Hypothalamus (tissue), 51 donors: ENCODE results near the gene ADCY3.

Experiments used
- DNase-seq, 51 donors: peaks; one replicate each; lab custom pipeline; 2025; lab: John Stamatoyannopoulos, UW

The ADCY3 gene

GRCh38 chr2:24878341-24878740 lies 41.7 kb downstream of the ADCY3 start:
- DNase-seq = no peak

- DNase-seq = no peak
These were observed 42.4 kb downstream of the ADCY3 start for GRCh38 chr2:24877646-24878045.

DNA sequence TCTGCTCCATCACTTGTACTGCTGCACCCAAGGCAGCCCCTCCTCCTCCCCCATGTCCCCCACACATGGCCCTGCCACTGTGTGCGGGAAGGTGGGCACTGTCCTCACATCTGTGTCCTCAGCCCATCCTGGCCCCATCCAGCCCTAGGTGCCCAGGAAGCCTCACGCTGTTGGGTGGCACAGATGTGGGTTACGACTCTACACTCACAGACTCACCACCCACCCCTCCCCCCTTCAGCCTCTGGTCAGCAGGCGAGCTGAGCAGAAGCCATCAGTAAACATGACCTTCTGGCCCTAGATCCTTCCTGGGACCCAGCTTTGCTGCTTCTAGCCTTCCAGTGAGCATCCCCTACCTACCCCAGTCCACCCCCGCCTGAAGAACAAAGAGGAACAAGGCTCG lies 43.0 kb downstream of the ADCY3 start:
- no peak for DNase-seq

- DNase-seq = no peak
These were observed 44.1 kb downstream of the ADCY3 start for GRCh38 chr2:24875901-24876300.

DNA sequence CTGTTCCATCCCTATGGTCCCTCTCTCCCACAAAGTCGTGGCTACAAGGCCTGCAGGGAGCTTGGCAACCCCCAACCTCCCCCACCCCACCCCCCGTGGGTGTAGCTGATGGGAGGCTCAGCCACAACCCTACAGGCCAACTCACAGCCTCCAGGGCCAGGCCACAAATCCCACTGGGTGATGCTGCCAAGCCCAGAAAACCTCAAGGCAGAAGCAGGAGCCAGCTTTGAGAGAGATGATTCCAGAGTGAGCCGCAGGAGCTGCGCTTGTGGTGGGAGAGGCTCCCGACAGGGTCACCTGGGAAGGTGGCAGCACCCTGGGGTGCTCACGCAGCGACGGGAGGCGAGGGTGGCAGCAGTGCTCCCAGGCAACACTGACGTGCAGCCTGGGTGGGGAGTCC lies 44.8 kb downstream of the ADCY3 start:
- DNase-seq = no peak

DNA sequence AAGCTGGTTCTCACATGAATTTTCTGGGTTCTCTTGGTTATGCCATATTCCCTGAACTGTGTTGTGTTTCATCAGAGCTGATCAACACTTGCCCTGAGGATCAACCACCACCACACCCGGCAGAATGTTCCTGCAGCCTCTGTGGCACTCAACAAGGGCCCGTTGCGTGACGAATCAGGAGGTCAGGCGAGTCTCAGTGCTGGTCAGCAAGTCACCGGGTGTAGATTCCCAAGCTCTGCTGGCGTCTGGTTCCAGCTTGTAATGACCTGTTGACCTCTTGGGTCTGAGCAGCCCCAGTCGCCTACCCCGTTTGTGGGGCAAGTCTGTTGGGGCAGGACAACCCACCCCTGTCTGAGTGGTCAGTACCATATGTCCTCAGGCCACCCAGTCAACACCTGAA lies 46.0 kb downstream of the ADCY3 start:
- no peak for DNase-seq

DNA sequence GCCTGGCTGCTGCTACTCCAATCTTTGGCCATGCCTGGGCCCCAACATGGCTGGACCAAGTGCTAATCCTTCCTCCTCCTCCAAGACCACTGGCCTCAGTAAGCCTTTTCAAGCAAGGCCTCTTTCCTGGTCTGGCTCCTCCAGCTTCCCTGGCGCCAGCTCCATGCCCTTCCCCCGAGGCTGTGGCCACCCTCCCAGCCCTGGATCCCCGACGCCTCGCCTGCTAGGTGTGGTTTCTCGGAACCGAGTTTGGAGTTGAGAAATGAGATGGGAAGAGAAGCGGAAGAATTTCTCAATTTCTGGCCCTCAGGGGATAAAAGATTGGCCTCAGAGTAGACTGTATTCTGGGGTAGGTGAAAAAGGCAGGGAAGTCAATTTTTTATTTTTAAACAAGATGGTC lies 46.4 kb downstream of the ADCY3 start:
- DNase-seq = no peak

DNA sequence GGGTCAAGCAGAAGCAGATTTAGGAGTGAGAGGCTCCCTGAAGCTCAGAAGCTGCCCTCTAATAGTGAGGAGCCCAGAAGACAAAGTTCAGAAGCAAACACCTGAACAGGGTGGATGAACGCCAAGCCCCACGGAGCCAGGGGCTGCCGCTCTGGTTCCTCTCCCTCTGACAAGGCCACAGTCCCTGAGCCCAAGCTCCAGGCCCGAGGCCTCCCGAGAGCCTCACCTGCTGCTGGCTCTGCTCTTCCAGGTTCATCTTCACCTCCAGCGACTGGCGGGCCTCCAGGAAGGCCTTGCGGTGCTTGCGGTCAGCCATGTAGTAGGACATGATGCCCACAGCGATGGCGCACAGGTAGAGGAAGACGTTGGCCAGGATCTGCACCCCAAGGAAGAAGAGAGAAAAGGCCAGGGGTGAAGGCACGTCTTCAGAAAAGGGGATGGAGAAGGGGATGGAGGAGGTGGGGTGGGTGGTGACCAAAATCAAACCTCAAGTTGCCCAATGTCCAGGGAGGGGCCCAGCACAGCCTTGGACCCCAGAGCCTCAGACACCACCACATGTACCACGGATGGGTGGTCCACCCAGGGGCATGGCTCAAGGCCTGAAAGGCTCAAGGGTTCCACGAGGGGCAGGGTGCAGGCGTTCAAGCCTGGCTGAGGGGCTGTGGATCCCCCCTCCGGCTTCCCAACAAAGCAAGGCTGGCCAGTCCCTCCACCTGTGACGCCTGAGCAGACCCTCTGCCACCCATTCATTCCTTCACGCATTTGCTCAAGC lies 47.5 kb downstream of the ADCY3 start:
- no peak for DNase-seq

DNA sequence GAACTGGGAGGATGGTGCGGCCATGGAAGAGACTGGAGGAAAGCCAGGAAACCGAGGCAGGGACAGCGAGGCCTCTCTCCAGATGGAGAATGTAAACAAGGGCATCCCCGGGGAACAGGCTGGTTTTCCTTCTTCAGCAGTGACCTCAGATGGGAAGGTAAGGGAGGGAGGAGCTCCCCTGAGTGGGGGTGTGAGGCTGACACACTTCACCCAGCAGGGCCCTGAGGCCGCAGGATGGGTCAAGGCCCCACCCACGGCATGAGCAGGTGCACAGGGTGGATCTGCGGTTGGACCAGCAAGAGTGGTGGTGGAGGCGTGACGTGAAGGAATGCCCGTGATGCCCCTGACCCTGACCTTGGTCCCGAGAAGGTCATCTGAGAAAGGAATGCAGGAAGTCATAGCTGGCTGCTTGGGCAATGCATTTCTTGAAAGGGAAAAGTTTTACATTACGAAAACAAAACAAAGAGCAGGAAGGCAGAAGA lies 48.1 kb downstream of the ADCY3 start:
- no peak for DNase-seq

DNA sequence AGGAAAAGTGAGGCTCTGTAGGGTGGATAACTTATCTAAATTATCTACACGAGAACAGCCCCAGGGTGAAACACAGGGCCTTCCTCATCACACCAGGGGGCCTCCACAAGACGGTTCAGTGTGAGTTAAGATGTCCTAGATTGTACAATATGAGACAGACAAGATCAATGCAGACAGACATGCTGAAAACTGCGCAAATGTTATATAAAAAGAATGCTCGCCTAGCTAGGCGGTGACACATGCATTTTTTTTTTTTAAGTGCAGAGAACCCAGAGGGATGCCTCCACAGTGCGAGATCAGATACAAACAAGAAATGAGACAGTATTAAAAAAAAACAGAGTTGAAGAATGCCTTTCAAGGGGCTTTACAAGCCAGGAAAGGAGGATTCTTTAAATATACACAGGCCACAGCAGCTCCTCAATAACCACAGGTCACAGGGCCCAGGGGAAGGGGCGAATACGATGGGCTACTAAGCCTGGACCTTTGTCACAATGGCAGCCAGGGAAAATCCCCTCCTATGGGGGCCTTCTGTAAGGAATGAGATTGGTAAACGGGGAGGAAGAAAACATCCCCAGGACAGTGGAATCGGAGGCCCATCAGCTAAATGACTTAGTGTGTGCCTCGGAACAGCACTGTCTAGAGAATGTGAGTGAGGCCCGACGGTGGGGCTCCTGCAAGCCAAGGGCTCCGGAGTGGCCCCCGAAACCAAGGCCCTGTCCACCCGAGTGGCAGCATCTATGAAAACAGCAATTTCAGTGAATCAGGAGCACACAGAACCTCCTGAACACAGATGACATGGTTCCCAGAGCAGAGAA lies 48.9 kb downstream of the ADCY3 start:
- no peak for DNase-seq

DNA sequence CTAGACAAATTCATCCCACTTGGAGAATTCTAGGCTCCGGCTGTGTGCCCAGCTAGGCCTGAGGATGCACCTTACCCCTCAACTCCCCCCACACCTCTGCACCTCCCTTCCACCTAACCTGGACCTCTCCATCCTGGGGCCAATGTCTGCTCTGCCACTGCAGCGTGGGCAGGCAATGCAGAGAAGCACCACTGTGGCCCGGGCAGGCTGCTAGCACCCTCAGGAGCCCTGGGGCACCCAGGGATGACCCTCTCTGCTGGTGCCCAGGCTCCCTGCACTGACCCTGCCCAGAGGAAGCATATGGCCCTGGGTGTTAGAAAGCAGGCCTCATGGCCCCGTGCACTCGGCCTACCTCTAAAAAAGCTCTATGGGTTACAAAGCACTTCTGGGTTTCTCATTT lies 49.6 kb downstream of the ADCY3 start:
- no peak for DNase-seq

DNA sequence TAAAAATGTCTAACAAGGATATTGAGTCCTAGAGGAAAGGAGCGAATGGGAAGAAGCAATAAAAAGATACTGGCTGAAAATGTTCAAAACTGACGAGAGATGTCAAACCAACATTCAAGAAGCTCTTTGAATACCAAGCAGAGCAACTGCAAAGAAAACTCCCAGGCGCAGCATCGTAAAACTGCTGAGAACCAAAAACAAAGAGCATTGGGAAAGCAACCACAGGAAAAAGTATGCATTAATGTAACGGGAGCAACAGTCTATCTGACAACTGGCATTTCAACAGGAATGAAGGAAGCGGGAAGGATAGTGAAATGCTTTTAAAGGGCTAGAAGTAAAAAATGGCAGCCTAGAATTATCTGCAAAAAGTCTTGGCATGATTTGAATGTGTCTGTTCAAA lies 53.1 kb downstream of the ADCY3 start:
- no peak for DNase-seq

GRCh38 chr2:24863641-24864040 lies 56.4 kb downstream of the ADCY3 start:
- no peak for DNase-seq

GRCh38 chr2:24861500-24861899 lies 58.5 kb downstream of the ADCY3 start:
- no peak for DNase-seq

DNA sequence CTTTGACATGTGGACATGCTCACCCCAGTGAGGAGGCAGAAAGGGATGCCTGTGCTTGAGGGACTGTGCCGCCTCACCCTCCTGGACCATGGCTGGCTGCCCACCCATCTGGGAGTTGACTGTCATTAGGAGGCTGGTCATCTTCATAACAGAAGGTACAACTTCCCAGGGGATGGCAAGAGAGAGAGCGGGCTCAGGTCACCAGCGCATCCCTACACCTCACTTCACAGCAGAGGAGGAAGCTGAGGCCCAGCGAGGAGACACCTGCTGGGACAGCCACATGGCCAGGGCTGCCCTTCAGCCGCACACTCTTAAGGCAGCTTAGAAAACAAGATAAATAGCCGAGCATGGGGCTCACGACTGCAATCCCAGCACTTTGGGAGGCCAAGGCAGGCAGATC lies 59.4 kb downstream of the ADCY3 start:
- no peak for DNase-seq

DNA sequence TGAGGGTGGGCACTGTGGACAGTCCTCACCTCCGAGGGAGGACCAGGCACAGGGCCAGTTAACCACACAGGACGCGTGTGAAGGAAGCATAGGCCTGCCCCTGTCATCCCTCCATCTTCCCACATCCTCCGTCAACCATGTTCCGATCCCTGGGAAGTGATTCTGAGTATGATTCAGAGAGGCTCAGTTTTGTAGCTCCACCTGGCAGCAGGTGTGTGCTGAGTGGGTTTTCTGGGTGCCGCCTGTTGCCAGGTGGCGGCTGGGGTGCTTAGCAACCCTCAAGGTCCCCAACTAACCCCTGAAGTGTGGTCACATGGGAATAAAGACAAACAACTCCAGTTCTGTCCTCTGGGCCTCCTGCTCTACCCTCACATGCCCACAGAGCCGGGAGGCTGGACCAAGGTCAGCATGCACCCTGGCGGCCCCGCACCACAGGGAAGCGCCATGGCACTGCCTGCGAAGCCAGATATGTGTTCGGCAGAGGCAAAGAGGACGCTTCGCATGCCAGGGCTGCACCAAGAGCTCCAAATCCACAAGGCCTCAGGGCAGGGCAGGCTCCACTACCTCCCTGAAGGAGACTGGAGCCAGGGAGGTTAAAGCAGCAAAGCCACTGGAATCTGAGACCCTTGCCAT lies 60.0 kb downstream of the ADCY3 start:
- no peak for DNase-seq

DNA sequence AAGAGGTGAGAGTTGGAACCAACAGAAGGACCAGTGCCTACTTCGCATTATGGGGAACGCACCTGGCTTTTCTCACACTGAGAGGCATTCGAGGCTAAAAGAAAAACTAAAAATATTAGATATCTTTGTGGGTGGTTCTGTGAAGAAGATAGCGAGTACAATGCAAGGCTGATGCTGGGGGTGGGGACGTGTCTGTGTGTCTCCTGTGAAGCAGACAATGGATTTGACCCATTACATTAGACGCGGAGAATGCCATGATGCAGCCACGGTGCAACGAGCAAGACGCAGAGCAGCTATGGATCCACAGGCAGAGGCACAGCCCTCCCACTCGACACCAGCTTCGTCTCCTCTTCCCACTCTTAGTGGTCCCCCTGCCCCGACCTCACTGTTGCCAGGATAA lies 61.0 kb downstream of the ADCY3 start:
- peak in 2 of 51 donors; percentile 10 to 26 for DNase-seq

DNA sequence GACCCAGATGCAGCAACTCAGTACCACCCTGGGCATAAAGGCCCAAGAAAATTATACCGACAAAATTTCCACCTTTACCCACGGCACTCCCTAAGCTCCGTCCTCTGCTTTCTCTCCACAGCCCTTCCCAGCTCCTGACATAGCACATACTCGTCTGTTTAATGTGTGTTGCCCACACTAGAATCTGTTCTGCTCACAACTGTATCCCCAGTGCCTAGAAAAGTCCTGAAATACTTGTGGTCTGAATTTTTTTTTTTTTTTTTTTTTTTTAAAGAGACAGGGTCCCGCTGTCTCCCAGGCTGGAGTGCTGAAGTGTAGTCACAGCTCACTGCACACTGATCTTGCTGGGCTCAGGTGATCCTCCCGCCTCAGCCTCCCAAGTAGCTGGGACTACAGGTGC lies 62.3 kb downstream of the ADCY3 start:
- DNase-seq = no peak

- DNase-seq = no peak
These were observed 63.2 kb downstream of the ADCY3 start for GRCh38 chr2:24856791-24857211.

DNA sequence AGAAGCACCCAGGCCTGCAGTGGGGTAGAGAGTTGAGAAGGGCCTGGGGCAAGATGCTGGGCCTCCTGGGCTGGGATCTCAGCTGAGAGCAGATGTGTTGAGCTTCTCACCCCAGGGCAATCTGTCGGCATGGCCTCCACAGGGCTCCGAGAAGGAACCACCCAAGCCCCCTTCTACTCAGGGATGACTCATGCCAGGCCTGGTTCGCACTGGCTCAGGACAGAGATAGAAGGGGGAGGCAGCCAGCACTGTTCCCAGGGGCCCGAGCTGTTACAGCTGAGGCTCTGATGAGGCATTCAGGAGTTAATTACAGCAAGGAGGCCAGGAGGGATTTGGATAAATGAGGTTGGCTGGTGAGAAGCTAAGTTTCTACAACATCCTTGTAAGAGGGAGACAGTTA lies 64.3 kb downstream of the ADCY3 start:
- DNase-seq = peak in 3 of 51 donors; percentile 6 to 12 (median 9)

DNA sequence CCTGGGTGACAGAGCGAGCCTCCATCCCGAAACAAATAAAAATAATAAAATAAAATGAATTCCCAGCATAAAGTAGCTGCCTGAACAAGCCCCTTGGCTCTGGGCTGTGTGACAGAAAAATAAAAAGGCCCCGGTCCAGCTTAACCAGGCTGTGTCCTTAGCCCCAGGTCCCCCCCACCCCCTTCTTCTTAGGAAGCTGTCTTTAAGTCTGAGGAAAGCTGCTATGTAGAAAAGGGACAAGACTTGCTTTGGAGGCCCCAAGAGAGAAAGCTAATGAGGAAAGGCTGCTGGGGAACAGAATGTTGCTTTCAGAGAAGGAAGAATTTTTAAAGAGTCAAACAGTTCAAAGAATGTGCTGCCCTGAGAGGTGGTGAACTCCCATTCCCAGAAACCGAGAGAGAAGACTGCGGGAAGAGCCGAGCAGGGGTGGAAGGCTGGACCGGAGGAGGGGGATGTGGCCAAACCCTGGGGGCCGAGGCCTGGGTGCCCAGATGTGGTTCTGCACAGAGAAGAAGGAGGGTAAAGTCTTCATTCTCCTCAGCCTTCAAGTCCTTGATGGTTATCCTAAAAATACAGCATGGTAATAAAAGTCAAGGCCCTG lies 64.9 kb downstream of the ADCY3 start:
- peak in 1 of 51 donors; percentile 8 for DNase-seq
